Neural progenitor cell (in vitro differentiated cells): ENCODE measurements around the gene MDP1.

ENCODE experiments used
- CTCF ChIP-seq: fragments of 200-600 bp; sonication (generic); IDR thresholded peaks from 2 replicates; pipeline ENCODE4 v1.5.1; 2017; ENCODE audit warnings: antibody characterized with exemption, mild to moderate bottlenecking
- EZH2 ChIP-seq: fragments of 200-600 bp; sonication (generic); IDR thresholded peaks from 2 replicates; pipeline ENCODE4 v1.6.1; 2017; ENCODE audit warnings: antibody characterized with exemption, mild to moderate bottlenecking, moderate library complexity

- TF ChIP-seq CTCF (no peak), EZH2 (no peak)
Measured at GRCh38 chr14:24264298-24264697, 48.4 kb upstream of the MDP1 start.
